Hepatocyte (in vitro differentiated cells): ENCODE data around the gene PTPRR.

Experiments
- CTCF ChIP-seq: fragments of 200-600 bp; sonication (generic); IDR thresholded peaks from 2 replicates; pipeline ENCODE4 v1.5.1; 2016; ENCODE audit warnings: antibody characterized with exemption, mild to moderate bottlenecking; ENCODE audit not compliant: poor library complexity
- EZH2phosphoT487 ChIP-seq: fragments of 200-600 bp; sonication (generic); IDR thresholded peaks from one replicate; pipeline ENCODE4 v1.6.1; 2018; ENCODE audit warnings: antibody characterized with exemption, mild to moderate bottlenecking, low read depth, moderate library complexity; ENCODE audit not compliant: unreplicated experiment, severe bottlenecking

DNA sequence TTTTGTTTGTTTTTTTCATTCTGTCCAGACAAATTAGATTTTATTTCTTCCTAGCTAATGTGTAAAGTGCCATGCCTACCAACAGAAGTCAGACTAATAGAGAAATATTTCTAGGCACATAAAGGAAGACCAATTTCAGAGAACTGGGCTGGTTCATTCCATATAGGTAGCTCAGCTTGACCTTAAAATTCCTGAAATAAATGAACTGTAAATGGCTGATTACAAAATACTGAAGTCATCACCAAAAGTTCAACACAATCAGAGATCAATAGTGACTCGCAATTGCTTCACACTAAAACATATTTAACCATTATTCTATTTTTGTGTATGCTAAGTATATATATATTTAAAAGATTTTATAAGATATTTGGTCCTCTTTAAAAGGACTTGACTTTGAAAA, 317.5 kb downstream of the PTPRR start:
- TF ChIP-seq EZH2phosphoT487 (no peak), CTCF (no peak)
